Midbrain (tissue), 1 donor: ENCODE measurements around the gene CMKLR1.

ENCODE experiments used
- DNase-seq: peaks from one replicate; lab custom pipeline; 2025; lab: John Stamatoyannopoulos, UW

Gene CMKLR1

DNA sequence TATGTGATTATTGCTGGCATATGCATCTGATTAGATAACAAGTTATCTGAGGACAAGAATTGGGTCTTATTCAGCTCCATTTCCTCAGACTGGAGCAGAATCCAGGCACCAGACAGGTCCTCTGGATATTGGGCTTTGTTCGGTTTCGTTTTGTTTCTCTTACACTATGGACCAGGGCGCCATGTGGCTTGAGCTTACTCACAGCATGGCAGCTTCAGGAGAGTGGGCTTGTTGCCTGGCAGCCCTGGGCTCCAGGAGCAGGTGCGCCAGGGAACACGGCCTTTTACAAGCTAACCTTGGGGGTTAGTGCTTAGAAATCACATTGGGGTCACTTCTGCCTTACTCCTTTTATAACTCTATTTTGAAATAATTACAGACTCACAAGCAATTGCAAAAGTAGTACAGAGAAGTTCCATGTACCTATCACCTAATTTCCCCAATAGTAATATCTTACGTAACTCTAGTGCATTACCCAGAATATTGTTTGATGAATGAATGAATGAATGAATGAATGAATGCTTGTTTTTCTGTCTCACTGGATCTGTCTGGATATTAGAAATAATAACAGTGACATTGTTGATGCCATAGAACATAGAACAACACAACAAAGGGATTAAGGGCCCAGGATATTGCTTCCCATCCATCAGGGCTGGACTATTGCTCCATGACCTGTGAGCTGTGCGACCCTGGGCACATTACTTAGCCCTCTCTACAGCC, 39.0 kb downstream of the CMKLR1 start:
- DNase-seq: no peak

GRCh38 chr12:108299516-108299915, 39.6 kb downstream of the CMKLR1 start:
- no peak for DNase-seq

DNA sequence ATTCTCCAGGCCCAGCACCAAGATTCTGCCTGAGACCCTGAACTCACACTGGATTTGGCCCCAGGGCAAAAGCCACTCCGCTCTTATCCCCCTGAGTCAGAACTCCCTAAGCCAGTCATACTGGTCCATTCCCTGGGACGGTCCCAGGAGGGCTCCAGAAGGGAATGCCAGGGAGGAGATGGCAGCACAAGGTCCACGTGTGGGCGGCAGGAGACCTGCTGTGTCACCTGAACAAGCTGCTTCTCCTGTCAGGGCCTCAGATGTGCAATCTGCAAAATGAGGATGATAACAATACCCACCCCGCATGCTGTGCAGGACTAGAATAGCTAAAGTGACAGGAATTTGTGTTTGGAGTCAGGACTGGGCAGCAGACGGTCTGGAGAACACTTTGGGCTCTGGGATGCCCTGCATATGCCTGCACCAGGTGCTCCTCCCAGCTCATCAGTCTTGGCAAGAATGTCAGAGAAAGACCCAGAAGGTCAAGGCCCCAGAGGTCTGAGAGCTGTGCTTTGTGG, 40.3 kb downstream of the CMKLR1 start:
- DNase-seq: no peak

DNA sequence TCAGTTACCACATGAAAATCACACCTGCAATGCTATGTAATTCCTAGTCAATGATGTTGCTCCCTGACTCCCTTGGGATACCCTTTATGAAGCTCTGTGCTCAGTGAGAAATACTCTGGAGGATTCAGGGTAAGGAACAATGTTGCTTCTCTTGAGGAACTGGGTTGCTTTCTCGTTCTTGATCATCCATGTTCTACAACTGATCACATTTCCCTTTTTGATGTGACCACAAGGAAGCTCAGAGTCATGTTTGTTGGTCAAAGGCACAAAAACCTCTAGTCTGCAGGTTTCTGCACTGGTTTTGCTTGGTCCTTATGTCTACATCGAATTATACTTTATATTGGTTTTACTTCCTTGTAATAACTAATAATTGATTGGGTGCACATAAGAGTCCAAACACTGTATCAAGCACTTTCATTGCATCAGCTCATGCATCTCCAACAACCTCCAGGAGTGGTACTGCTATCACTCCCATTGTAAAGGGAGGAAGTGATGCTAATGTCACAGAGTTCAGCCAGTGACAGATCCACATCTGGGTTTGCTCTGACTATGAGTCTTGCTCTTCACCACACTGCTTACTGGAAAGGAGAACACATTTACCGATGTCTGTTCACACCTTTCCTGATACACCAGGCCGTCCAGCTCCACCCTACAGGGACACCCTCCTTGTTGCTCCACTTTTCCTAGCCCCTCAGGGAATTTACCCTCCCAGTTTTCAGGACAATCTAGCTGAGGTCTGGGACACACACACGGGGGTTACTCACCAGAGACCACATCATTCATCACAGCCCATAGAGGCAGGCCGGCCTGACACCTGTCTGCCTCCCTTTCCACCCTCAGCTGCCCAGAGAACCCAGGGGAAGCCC, 41.0 kb downstream of the CMKLR1 start:
- no peak for DNase-seq

GRCh38 chr12:108297424-108297823, 41.7 kb downstream of the CMKLR1 start:
- DNase-seq: no peak

GRCh38 chr12:108296945-108297344, 42.2 kb downstream of the CMKLR1 start:
- DNase-seq: no peak

GRCh38 chr12:108295641-108296040, 43.5 kb downstream of the CMKLR1 start:
- no peak for DNase-seq

DNA sequence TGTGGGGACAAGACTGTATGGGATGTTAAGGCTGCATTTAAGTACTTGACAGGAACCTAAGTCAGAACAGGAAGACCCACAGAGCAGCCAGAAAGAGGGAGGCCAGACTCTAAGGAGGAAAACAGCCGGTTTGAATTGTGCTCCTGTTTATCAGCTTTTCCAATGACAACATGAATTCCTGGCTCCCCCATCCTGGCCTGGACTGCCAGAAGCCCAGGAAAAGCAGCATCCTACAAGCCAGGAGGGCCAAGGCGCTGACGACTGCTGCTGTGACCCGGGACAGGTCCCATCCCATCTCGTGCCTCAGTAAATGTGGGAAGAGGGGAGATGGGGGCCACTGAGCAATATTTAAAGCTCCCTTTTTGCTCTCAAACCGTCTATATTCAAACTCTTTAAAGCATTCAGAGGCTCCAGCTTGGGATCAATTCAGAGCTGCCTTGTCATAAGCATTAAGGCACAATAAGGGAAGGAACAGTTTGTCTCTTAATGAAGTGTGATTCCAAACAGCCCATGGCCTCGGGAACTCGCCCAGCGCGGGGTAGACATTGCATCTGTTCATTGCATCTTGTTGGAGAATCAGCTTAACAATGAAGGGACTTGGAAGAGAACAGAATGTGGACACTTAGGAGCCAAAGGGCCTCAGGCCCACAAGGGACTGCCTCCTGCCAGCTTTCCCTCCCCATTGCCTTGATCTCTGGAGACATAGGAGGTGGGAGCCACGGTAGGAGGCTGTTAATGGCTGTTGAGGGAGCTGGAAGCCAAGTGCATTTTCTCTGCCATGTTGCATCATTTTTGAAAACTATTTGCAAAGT, 49.6 kb downstream of the CMKLR1 start:
- DNase-seq: peak; percentile 55

DNA sequence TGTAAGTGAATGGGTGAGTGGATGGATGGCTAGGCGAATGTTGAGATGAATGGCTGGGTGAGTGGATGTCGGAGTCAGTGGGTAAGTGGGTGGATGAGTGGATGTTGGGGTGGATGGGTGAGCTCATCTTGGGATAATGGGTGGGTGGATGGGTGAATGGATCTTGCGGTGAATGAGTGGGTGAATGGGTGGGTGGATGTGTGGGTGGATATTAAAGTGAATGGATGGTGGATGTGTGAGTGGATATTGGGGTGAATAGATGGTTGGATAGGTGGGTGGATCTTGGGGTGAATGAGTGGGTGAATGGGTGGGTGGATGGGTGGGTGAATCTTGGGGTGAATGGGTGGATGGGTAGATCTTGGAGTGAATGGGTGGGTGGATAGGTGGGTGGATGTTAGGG, 51.9 kb downstream of the CMKLR1 start:
- no peak for DNase-seq

- no peak for DNase-seq
These were observed 54.1 kb downstream of the CMKLR1 start for GRCh38 chr12:108285016-108285415.

- DNase-seq: no peak
These were observed 54.9 kb downstream of the CMKLR1 start for GRCh38 chr12:108284163-108284562.

- no peak for DNase-seq
These were observed 56.4 kb downstream of the CMKLR1 start for GRCh38 chr12:108282676-108283075.

- no peak for DNase-seq
These were observed 57.0 kb downstream of the CMKLR1 start for GRCh38 chr12:108282160-108282559.

DNA sequence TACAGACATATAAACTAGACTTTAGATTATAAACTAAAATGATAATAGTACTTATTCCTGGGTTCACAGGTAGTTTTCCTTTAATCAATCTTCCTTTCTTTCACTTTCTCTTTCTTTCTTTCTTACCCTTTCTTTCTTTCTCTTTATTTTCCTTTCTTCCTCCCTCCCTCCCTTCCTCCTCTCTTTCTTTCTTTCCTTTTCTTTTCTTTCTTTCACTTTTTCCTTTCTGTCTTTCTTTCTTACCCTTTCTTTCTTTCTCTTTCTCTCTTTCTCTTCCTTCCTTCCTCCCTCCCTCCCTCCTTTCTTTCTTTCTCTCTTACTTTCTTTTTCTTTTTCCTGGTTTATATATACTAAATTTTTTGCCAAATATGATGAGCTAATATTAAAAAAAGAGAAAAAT, 61.5 kb downstream of the CMKLR1 start:
- DNase-seq: no peak

- no peak for DNase-seq
These were observed 65.9 kb downstream of the CMKLR1 start for GRCh38 chr12:108273217-108273616.

DNA sequence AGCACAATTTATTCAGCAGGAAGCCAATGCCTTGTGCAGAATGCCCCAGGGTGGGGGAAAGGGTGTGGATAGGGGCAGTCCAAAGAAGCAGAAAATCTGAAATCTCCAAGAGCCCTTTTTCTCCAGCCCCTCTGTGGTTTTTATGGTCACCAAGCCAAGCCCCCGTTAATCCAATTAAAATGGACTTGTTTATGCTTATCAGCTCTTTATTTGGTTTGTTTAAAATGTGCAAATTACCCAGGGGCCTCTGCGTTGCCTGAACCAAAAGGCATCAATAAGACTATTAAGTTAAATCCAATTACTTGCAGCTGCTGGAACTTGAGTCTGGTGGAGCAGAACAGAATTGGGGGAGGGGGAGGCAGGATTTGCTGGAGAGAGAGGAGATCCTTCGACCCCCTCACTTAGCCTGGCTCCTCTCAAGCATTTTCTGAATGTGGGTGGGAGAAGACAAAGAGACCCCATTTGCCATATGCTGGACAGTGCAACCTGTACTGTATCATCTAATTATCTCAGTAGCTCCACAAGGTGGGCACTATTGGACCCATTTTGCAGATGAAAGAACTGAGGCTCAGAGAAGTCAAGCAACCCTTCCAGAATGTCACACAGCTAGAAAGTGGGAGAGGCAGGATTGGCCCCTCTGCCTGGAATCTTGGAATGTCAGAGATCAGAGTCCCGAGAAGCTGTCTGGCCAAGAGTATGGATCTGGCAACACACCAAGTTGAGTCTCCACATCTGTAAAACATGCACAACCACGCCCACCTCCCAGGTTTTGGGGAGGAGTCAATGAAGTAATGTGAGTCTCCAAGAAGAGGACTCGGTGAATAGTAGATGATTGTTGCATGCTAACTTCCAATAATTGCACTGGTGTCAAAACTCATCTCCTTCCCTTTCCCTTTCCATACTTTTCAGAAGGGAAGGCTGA, 66.9 kb downstream of the CMKLR1 start:
- DNase-seq: no peak

- no peak for DNase-seq
These were observed 68.3 kb downstream of the CMKLR1 start for GRCh38 chr12:108270849-108271143.

DNA sequence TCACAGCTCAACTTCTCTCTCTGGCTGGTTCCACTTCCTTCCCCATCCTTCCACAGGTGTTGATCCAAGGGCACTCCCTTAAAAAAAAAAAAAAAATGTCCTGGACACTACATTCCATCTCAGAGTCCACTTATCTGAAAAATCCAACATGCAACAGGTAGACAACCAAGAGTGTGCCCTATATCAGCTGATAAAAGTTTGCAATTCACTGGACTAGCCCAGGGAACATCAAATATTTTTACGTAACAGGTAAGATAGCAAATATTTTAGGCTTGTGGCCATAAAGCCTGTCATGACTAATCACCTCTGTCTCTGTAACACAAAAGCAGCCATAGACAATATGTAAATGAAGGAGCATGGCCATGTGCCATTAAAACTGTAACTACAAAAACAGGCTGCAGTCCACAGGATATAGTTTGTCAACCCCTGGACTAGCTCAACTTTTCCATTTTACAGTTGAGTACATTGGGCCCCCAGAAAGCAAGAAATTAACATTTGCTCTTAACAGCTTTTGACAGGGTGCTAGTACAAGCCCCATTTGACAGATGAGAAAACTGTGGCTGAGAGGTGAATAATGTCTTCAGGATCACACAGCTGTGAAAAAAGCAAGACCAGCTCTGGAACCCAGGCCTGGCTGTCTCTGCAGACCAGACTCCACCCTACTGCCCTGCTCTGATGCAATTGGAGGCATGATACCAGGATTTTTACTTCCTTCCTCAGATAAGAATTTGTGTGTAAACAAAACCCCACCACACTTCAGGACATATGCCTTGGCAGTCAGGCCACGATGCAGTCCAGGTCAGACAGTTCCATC, 68.9 kb downstream of the CMKLR1 start:
- DNase-seq: no peak

DNA sequence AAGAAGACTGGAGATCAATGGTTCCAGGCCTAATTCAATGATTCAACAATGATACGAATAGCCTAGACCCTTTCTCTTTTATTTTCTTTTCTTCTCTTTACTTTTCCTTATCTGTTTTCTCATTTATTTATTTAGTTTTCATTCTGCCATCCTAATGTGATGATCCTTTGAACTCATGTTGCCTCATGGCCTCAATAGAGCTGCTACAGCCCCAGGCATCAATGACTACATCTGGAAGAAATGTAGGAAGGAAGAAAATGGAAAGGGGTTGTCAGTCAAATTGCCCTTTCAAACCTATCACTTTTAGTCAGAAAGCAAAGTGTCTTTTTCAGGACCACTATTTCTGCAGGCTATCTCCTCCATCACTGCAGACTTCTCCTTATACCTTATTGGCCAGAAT, 69.9 kb downstream of the CMKLR1 start:
- no peak for DNase-seq

DNA sequence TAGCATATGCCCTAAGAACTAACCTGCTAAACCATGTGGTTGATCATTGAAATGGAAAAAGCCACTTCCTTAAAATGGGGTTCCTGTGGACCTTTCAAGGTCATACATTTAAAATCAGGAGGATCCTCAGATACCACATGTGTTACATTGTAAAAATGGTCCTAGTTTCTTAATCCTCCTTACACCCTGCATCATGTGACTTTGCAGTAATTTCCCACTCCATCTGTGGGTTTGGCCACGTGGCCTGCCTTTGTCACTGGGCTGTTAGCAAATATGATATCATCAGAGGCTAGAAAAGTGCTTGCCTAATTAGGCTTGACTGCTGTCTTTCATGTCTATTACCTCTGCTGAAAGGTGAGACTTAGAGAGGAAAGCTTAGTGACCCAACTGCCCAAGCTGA, 70.7 kb downstream of the CMKLR1 start:
- DNase-seq: no peak

DNA sequence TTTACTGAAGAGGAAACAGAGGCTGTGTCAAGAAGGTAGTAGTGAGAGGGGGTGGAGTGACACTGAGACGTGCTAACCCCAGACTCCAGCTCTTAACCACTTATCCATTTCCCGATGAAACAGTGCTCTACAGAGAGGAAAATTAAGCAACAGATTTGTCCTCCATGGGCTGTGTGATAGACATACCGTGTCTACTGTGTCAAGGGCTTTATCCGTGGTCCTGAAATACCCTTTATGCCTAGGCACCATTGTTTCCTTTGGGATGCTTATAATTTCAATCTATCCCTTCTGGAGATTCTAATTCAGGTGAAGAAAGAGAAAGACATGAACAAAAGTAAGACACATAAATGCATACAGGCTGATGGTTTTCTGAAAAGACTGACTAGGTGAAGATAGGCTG, 71.7 kb downstream of the CMKLR1 start:
- DNase-seq: no peak
